GM21447 (cell line): ENCODE results near the gene ERC1.

Experiments
- ATAC-seq: cut with Tn5 transposase; IDR thresholded peaks from one replicate; pipeline ENCODE4 v1.9.1; 2021; ENCODE audit not compliant: unreplicated experiment

The ERC1 gene

GRCh38 chr12:990661-991349, at the start of gene ERC1:
TSS of gene ERC1 (plus strand) at chr12:991223. CDS start at chr12:1027904, 36,681 bp downstream.
- peak; percentile 77 for ATAC-seq

GRCh38 chr12:943051-943450, 48.0 kb upstream of the ERC1 start:
- no peak for ATAC-seq

- no peak for ATAC-seq
Measured at GRCh38 chr12:944211-944610, 46.8 kb upstream of the ERC1 start.

GRCh38 chr12:946212-946611, 44.8 kb upstream of the ERC1 start:
- ATAC-seq: no peak

- ATAC-seq: no peak
Measured at GRCh38 chr12:946631-947030, 44.4 kb upstream of the ERC1 start.

GRCh38 chr12:948238-948637, 42.8 kb upstream of the ERC1 start:
- ATAC-seq: no peak

- peak; percentile 85 for ATAC-seq
Measured at GRCh38 chr12:949453-950191, 41.4 kb upstream of the ERC1 start, which contains the start of gene RAD52. TSS of gene RAD52 (minus strand) at chr12:949694. CDS start at chr12:933058, 16,636 bp downstream.

GRCh38 chr12:951176-951575, 39.8 kb upstream of the ERC1 start:
- no peak for ATAC-seq

GRCh38 chr12:953776-954175, 37.2 kb upstream of the ERC1 start:
- ATAC-seq: no peak

GRCh38 chr12:954741-955140, 36.3 kb upstream of the ERC1 start:
- ATAC-seq: no peak

GRCh38 chr12:955939-956338, 35.1 kb upstream of the ERC1 start:
- no peak for ATAC-seq

GRCh38 chr12:958588-959123, 32.4 kb upstream of the ERC1 start:
- ATAC-seq: peak; percentile 82

GRCh38 chr12:966724-967123, 24.3 kb upstream of the ERC1 start:
- no peak for ATAC-seq

- ATAC-seq: no peak
Measured at GRCh38 chr12:967641-968040, 23.4 kb upstream of the ERC1 start.

GRCh38 chr12:968545-968944, 22.5 kb upstream of the ERC1 start:
- ATAC-seq: no peak

- ATAC-seq: no peak
Measured at GRCh38 chr12:969821-970220, 21.2 kb upstream of the ERC1 start.

- no peak for ATAC-seq
Measured at GRCh38 chr12:971991-972390, 19.0 kb upstream of the ERC1 start.

- no peak for ATAC-seq
Measured at GRCh38 chr12:974271-974862, 16.7 kb upstream of the ERC1 start.

GRCh38 chr12:976644-977043, 14.4 kb upstream of the ERC1 start:
- no peak for ATAC-seq

- ATAC-seq: no peak
Measured at GRCh38 chr12:977156-977555, 13.9 kb upstream of the ERC1 start.

GRCh38 chr12:979349-979748, 11.7 kb upstream of the ERC1 start:
- no peak for ATAC-seq
